HUDEP-2 (cell line): Measurements from ENCODE around the gene DENND1A.
"Not testable (repeated sequence)": the region's sequence is repeated elsewhere in the genome, so short reads cannot be mapped to it uniquely, and the experiment has no call there.

Source experiments
- DNase-seq, 76 experiments: peaks; one replicate each; lab custom pipeline; 2025; ENCODE audit not compliant: unreplicated experiment in 76 of 76; lab: John Stamatoyannopoulos, UW

The DENND1A gene

GRCh38 chr9:123823194-123823947 is 106.6 kb downstream of the DENND1A start:
- DNase-seq, result no peak

GRCh38 chr9:123821619-123822018 is 108.3 kb downstream of the DENND1A start:
- no peak for DNase-seq

GRCh38 chr9:123820139-123820538 is 109.8 kb downstream of the DENND1A start:
- no peak for DNase-seq

GRCh38 chr9:123816817-123817472 is 113.0 kb downstream of the DENND1A start:
- no peak for DNase-seq

- DNase-seq, result not testable (repeated sequence)
Measured at GRCh38 chr9:123815856-123816255, 114.1 kb downstream of the DENND1A start.

GRCh38 chr9:123814496-123814895 is 115.4 kb downstream of the DENND1A start:
- no peak for DNase-seq

GRCh38 chr9:123812984-123813383 is 116.9 kb downstream of the DENND1A start:
- DNase-seq, result no peak

GRCh38 chr9:123807251-123807650 is 122.7 kb downstream of the DENND1A start:
- no peak for DNase-seq

- DNase-seq, result no peak
Measured at GRCh38 chr9:123806829-123807228, 123.1 kb downstream of the DENND1A start.

GRCh38 chr9:123798195-123798594 is 131.7 kb downstream of the DENND1A start:
- DNase-seq, result no peak

GRCh38 chr9:123796618-123797484 is 133.1 kb downstream of the DENND1A start:
- no peak for DNase-seq

- DNase-seq, result no peak
Measured at GRCh38 chr9:123796094-123796493, 133.8 kb downstream of the DENND1A start.

GRCh38 chr9:123795336-123795735 is 134.6 kb downstream of the DENND1A start:
- no peak for DNase-seq

- DNase-seq, result no peak
Measured at GRCh38 chr9:123792501-123792900, 137.4 kb downstream of the DENND1A start.

GRCh38 chr9:123789554-123790292 is 140.2 kb downstream of the DENND1A start:
- no peak for DNase-seq

GRCh38 chr9:123787416-123787815 is 142.5 kb downstream of the DENND1A start:
- DNase-seq, result no peak

GRCh38 chr9:123784518-123784917 is 145.4 kb downstream of the DENND1A start:
- DNase-seq, result no peak

GRCh38 chr9:123778232-123778902 is 151.6 kb downstream of the DENND1A start:
- no peak for DNase-seq

GRCh38 chr9:123776708-123777537 is 153.0 kb downstream of the DENND1A start:
- no peak for DNase-seq
